ENCODE measurements around the gene NT5DC3.
A peak's percentile ranks its signal among the peaks of the same experiment; 100 is the strongest.

The NT5DC3 gene

DNA sequence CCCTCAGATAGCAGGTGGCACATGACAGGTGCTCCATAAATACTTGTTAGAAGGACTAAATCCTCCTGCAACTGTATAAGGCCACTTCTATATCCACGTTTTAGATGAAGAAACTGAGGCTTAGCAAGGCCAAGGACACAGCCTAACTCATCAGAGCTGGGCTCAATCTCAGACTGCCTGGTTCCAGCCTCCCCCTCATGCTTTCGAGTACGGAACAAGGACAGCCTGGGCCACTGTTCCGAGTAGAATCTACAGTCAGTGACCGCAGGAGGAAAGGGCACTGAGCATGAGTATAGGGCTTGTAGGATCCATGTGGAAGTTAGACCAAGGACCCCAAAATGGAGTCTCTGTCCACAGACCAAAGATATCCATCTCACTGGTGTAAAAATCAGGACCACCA, 84.6 kb downstream of the NT5DC3 start:
- no peak overlapping the region for H2BK5ac ChIP-seq (ENCODE audit: low read length)
- no peak overlapping the region for H4K91ac ChIP-seq (ENCODE audit: low read depth, low read length, poor library complexity)
- no peak overlapping the region for H3K14ac ChIP-seq (ENCODE audit: low read length)

DNA sequence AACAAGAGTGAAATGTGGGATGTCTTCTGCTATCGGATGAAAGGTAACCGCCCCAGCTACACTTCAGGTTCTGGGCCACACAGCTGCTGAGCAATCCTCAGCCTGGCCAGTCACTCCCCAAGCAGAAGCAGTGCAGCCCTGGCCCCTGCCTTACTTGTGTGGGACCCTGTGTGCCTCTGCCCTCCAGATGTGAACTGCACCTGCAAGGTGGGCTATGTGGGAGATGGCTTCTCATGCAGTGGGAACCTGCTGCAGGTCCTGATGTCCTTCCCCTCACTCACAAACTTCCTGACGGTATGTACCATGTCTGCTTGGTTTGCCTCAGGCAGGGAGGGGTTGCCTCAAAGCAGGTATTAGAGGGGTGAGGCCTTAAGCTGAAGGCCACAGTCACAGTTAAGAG, 85.6 kb downstream of the NT5DC3 start:
- Histone ChIP-seq H3K23ac (ENCODE audit: low read depth, low read length, poor library complexity) (no peak overlapping the region), H2AFZ (ENCODE audit: low read length) (no peak overlapping the region), H3K79me1 (ENCODE audit: low read depth, low read length) (no peaks in the 10 kb centered on the region), H3K4me3 (ENCODE audit: low read length in 2 of 2) (peak overlapping the region in 1 of 2 donors; percentile 15), H3K14ac (ENCODE audit: low read length) (no peak overlapping the region), H2BK12ac (ENCODE audit: low read length) (no peak overlapping the region), H3K9ac (ENCODE audit: low read depth, low read length, poor library complexity) (no peak overlapping the region), H2BK120ac (ENCODE audit: low read depth, low read length) (no peak overlapping the region), H2AK5ac (ENCODE audit: low read depth, low read length) (no peak overlapping the region), H4K8ac (ENCODE audit: low read depth, low read length) (no peak overlapping the region), H3K27ac (replicated peaks; ENCODE audit: low read length) (no peak overlapping the region), H3K4me2 (ENCODE audit: insufficient read depth, low read length, poor library complexity, severe bottlenecking) (no peak overlapping the region), H3K4ac (ENCODE audit: low read length) (no peak overlapping the region), H3K18ac (ENCODE audit: low read length) (peak overlapping the region; percentile 68), H3K27me3 (ENCODE audit: control insufficient read depth in 3 of 3, insufficient read depth in 3 of 3, low read depth in 1 of 3, low read length in 3 of 3) (no peaks in the 10 kb centered on the region), H3K9me3 (replicated peaks in 1 of 2; ENCODE audit: control insufficient read depth in 2 of 2, insufficient read depth in 1 of 2, low read depth in 1 of 2, low read length in 2 of 2) (no peaks in the 10 kb centered on the region), H3K36me3 (replicated peaks in 1 of 2; ENCODE audit: control insufficient read depth in 2 of 2, insufficient read depth in 2 of 2, low read length in 2 of 2) (no peaks in the 10 kb centered on the region), H2BK15ac (ENCODE audit: low read length) (no peak overlapping the region), H4K91ac (ENCODE audit: low read depth, low read length, poor library complexity) (no peak overlapping the region), H2BK5ac (ENCODE audit: low read length) (no peak overlapping the region), H3K4me1 (ENCODE audit: control insufficient read depth in 2 of 2, insufficient read depth in 1 of 2, low read depth in 1 of 2, low read length in 2 of 2) (no peaks in the 10 kb centered on the region)
- DNase-seq (ENCODE audit: low spot score), result no peak
- no CpG with 5 or more reads among the region's 3 CpGs for WGBS, 2 donors (ENCODE audit: extremely low coverage in 2 of 2, insufficient read length in 2 of 2, insufficient replicate concordance in 1 of 2)

More for the DNA sequence above, 84.6 kb downstream of the NT5DC3 start:
- H3K23ac ChIP-seq (ENCODE audit: low read depth, low read length, poor library complexity), result no peak overlapping the region
- H3K27ac ChIP-seq (replicated peaks; ENCODE audit: low read length), result no peak overlapping the region
- H2AFZ ChIP-seq (ENCODE audit: low read length), result no peak overlapping the region
- H2BK15ac ChIP-seq (ENCODE audit: low read length), result no peak overlapping the region
- H2BK12ac ChIP-seq (ENCODE audit: low read length), result no peak overlapping the region
- H3K27me3 ChIP-seq (ENCODE audit: control insufficient read depth in 3 of 3, insufficient read depth in 3 of 3, low read depth in 1 of 3, low read length in 3 of 3), result no peaks in the 10 kb centered on the region
- H2BK120ac ChIP-seq (ENCODE audit: low read depth, low read length), result no peak overlapping the region
- no peak overlapping the region for H3K4ac ChIP-seq (ENCODE audit: low read length)
- H2AK5ac ChIP-seq (ENCODE audit: low read depth, low read length), result no peak overlapping the region
- no peak overlapping the region for H3K9ac ChIP-seq (ENCODE audit: low read depth, low read length, poor library complexity)
- no peaks in the 10 kb centered on the region for H3K4me1 ChIP-seq (ENCODE audit: control insufficient read depth in 2 of 2, insufficient read depth in 1 of 2, low read depth in 1 of 2, low read length in 2 of 2)
- H3K4me3 ChIP-seq (ENCODE audit: low read length in 2 of 2), result no peak overlapping the region
- no CpG with 5 or more reads among the region's 5 CpGs for WGBS, 2 donors (ENCODE audit: extremely low coverage in 2 of 2, insufficient read length in 2 of 2, insufficient replicate concordance in 1 of 2)
- DNase-seq (ENCODE audit: low spot score), result no peak
- H3K79me1 ChIP-seq (ENCODE audit: low read depth, low read length), result no peaks in the 10 kb centered on the region
- H3K9me3 ChIP-seq (replicated peaks in 1 of 2; ENCODE audit: control insufficient read depth in 2 of 2, insufficient read depth in 1 of 2, low read depth in 1 of 2, low read length in 2 of 2), result no peaks in the 10 kb centered on the region
- no peaks in the 10 kb centered on the region for H3K36me3 ChIP-seq (replicated peaks in 1 of 2; ENCODE audit: control insufficient read depth in 2 of 2, insufficient read depth in 2 of 2, low read length in 2 of 2)
- no peak overlapping the region for H4K8ac ChIP-seq (ENCODE audit: low read depth, low read length)
- H3K18ac ChIP-seq (ENCODE audit: low read length), result no peak overlapping the region
- H3K4me2 ChIP-seq (ENCODE audit: insufficient read depth, low read length, poor library complexity, severe bottlenecking), result no peak overlapping the region

GRCh38 chr12:103751600-103751999, 89.4 kb downstream of the NT5DC3 start:
- Histone ChIP-seq H3K79me1 (ENCODE audit: low read depth, low read length) (no peaks in the 10 kb centered on the region), H2AK5ac (ENCODE audit: low read depth, low read length) (no peak overlapping the region), H2BK12ac (ENCODE audit: low read length) (no peak overlapping the region), H3K27me3 (ENCODE audit: control insufficient read depth in 3 of 3, insufficient read depth in 3 of 3, low read depth in 1 of 3, low read length in 3 of 3) (no peaks in the 10 kb centered on the region), H3K9ac (ENCODE audit: low read depth, low read length, poor library complexity) (no peak overlapping the region), H3K4me3 (ENCODE audit: low read length in 2 of 2) (no peak overlapping the region), H3K4me1 (ENCODE audit: control insufficient read depth in 2 of 2, insufficient read depth in 1 of 2, low read depth in 1 of 2, low read length in 2 of 2) (peaks cover 0 to 2% of the 10 kb centered on the region in 2 donors), H2BK120ac (ENCODE audit: low read depth, low read length) (no peak overlapping the region), H3K18ac (ENCODE audit: low read length) (no peak overlapping the region), H3K14ac (ENCODE audit: low read length) (no peak overlapping the region), H3K27ac (replicated peaks; ENCODE audit: low read length) (no peak overlapping the region), H4K8ac (ENCODE audit: low read depth, low read length) (no peak overlapping the region), H2AFZ (ENCODE audit: low read length) (no peak overlapping the region), H3K4ac (ENCODE audit: low read length) (no peak overlapping the region), H3K23ac (ENCODE audit: low read depth, low read length, poor library complexity) (no peak overlapping the region), H3K36me3 (replicated peaks in 1 of 2; ENCODE audit: control insufficient read depth in 2 of 2, insufficient read depth in 2 of 2, low read length in 2 of 2) (no peaks in the 10 kb centered on the region), H2BK15ac (ENCODE audit: low read length) (no peak overlapping the region), H3K9me3 (replicated peaks in 1 of 2; ENCODE audit: control insufficient read depth in 2 of 2, insufficient read depth in 1 of 2, low read depth in 1 of 2, low read length in 2 of 2) (no peaks in the 10 kb centered on the region), H3K4me2 (ENCODE audit: insufficient read depth, low read length, poor library complexity, severe bottlenecking) (no peak overlapping the region), H2BK5ac (ENCODE audit: low read length) (no peak overlapping the region), H4K91ac (ENCODE audit: low read depth, low read length, poor library complexity) (no peak overlapping the region)
- no peak for DNase-seq (ENCODE audit: low spot score)
- WGBS, 2 donors (ENCODE audit: extremely low coverage in 2 of 2, insufficient read length in 2 of 2, insufficient replicate concordance in 1 of 2), result no CpG with 5 or more reads among the region's 2 CpGs

DNA sequence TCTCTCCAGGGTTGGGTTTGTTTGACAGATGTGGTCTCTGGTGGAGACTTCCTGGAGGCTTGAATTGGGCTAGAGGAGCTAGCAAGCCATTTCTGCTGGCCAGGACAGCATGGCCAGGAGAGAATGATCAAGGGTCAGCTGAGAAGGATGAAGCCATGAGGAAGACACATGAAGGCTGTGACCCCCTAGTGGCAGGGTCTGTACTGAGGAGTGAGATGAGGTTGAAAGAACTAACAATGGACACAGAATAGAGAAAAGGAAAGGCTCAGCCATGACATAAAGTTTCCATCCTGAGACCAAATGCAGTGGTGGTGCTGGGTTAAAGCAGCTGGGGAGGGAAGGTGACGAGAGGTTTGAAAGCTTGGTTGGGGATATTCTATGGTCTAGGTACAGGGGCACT, 89.9 kb downstream of the NT5DC3 start:
- H3K4me2 ChIP-seq (ENCODE audit: insufficient read depth, low read length, poor library complexity, severe bottlenecking), result no peak overlapping the region
- no peak overlapping the region for H3K4me3 ChIP-seq (ENCODE audit: low read length in 2 of 2)
- no peak overlapping the region for H2AK5ac ChIP-seq (ENCODE audit: low read depth, low read length)
- no peaks in the 10 kb centered on the region for H3K36me3 ChIP-seq (replicated peaks in 1 of 2; ENCODE audit: control insufficient read depth in 2 of 2, insufficient read depth in 2 of 2, low read length in 2 of 2)
- no peak overlapping the region for H4K8ac ChIP-seq (ENCODE audit: low read depth, low read length)
- H4K91ac ChIP-seq (ENCODE audit: low read depth, low read length, poor library complexity), result no peak overlapping the region
- H2BK15ac ChIP-seq (ENCODE audit: low read length), result no peak overlapping the region
- H3K79me1 ChIP-seq (ENCODE audit: low read depth, low read length), result no peaks in the 10 kb centered on the region
- no CpG with 5 or more reads among the region's 1 CpG for WGBS, 2 donors (ENCODE audit: extremely low coverage in 2 of 2, insufficient read length in 2 of 2, insufficient replicate concordance in 1 of 2)
- H3K18ac ChIP-seq (ENCODE audit: low read length), result no peak overlapping the region
- H3K9ac ChIP-seq (ENCODE audit: low read depth, low read length, poor library complexity), result no peak overlapping the region
- no peaks in the 10 kb centered on the region for H3K9me3 ChIP-seq (replicated peaks in 1 of 2; ENCODE audit: control insufficient read depth in 2 of 2, insufficient read depth in 1 of 2, low read depth in 1 of 2, low read length in 2 of 2)
- H2BK120ac ChIP-seq (ENCODE audit: low read depth, low read length), result no peak overlapping the region
- H2BK12ac ChIP-seq (ENCODE audit: low read length), result no peak overlapping the region
- no peak overlapping the region for H3K23ac ChIP-seq (ENCODE audit: low read depth, low read length, poor library complexity)
- H3K27ac ChIP-seq (replicated peaks; ENCODE audit: low read length), result no peak overlapping the region
- peaks cover 0 to 2% of the 10 kb centered on the region in 2 donors for H3K4me1 ChIP-seq (ENCODE audit: control insufficient read depth in 2 of 2, insufficient read depth in 1 of 2, low read depth in 1 of 2, low read length in 2 of 2)
- H2BK5ac ChIP-seq (ENCODE audit: low read length), result no peak overlapping the region
- no peak for DNase-seq (ENCODE audit: low spot score)
- no peak overlapping the region for H3K14ac ChIP-seq (ENCODE audit: low read length)
- no peak overlapping the region for H2AFZ ChIP-seq (ENCODE audit: low read length)
- no peaks in the 10 kb centered on the region for H3K27me3 ChIP-seq (ENCODE audit: control insufficient read depth in 3 of 3, insufficient read depth in 3 of 3, low read depth in 1 of 3, low read length in 3 of 3)
- H3K4ac ChIP-seq (ENCODE audit: low read length), result no peak overlapping the region
